SIG-M5 treated with dmso at 0.1 percent for 504 hours (cell line): ENCODE results near the gene SEMA3B.
A peak's percentile ranks its signal among the peaks of the same experiment; 100 is the strongest.
"Not testable (repeated sequence)": the region's sequence is repeated elsewhere in the genome, so short reads cannot be mapped to it uniquely, and the experiment has no call there.

Source experiments
- DNase-seq: peaks from one replicate; lab custom pipeline; 2025; ENCODE audit not compliant: unreplicated experiment; lab: John Stamatoyannopoulos, UW

SEMA3B gene

GRCh38 chr3:50271314-50271936 is 2.5 kb downstream of the SEMA3B start:
- no peak for DNase-seq

GRCh38 chr3:50272538-50272910 is 3.6 kb downstream of the SEMA3B start:
- DNase-seq, result not testable (repeated sequence)

GRCh38 chr3:50272911-50273688 is 4.2 kb downstream of the SEMA3B start:
- DNase-seq, result peak; percentile 67

GRCh38 chr3:50273689-50274065 is 4.7 kb downstream of the SEMA3B start:
- no peak for DNase-seq

- peak; percentile 68 for DNase-seq
Observed at GRCh38 chr3:50274371-50275104, 5.6 kb downstream of the SEMA3B start.

GRCh38 chr3:50275141-50275995 is 6.4 kb downstream of the SEMA3B start:
- no peak for DNase-seq

- no peak for DNase-seq
Observed at GRCh38 chr3:50275996-50276761, 7.2 kb downstream of the SEMA3B start.

- no peak for DNase-seq
Observed at GRCh38 chr3:50276762-50277101, 7.8 kb downstream of the SEMA3B start.

- no peak for DNase-seq
Observed at GRCh38 chr3:50278123-50278879, 9.4 kb downstream of the SEMA3B start.

GRCh38 chr3:50278880-50279224 is 9.9 kb downstream of the SEMA3B start, which contains the start of gene LSMEM2:
LSMEM2 (plus strand) TSS chr3:50279087; CDS start chr3:50279114, 27 bp downstream.
- DNase-seq, result no peak

- DNase-seq, result no peak
Observed at GRCh38 chr3:50279255-50280016, 10.5 kb downstream of the SEMA3B start.

GRCh38 chr3:50284121-50284520 is 15.2 kb downstream of the SEMA3B start:
- DNase-seq, result not testable (repeated sequence)

GRCh38 chr3:50286322-50287227 is 17.6 kb downstream of the SEMA3B start:
- no peak for DNase-seq

- no peak for DNase-seq
Observed at GRCh38 chr3:50287262-50287661, 18.3 kb downstream of the SEMA3B start.

- DNase-seq, result no peak
Observed at GRCh38 chr3:50288387-50289007, 19.6 kb downstream of the SEMA3B start.

- no peak for DNase-seq
Observed at GRCh38 chr3:50289130-50289529, 20.2 kb downstream of the SEMA3B start.

- DNase-seq, result no peak
Observed at GRCh38 chr3:50290161-50290641, 21.3 kb downstream of the SEMA3B start.
